ENCODE data around the gene TMEM145. TPM values are rescaled to one million over a fixed set of nuclear protein-coding genes. Genes with fewer than 3 reads are reported as not detected.

Gene TMEM145
- total and polyA plus RNA-seq, 10 of the 15 experiments (the other 5 are each of a cell fraction or from before 2014, with no cell fraction given), result 0.04 to 0.97 (median 0.16) TPM; not detected in 4

DNA sequence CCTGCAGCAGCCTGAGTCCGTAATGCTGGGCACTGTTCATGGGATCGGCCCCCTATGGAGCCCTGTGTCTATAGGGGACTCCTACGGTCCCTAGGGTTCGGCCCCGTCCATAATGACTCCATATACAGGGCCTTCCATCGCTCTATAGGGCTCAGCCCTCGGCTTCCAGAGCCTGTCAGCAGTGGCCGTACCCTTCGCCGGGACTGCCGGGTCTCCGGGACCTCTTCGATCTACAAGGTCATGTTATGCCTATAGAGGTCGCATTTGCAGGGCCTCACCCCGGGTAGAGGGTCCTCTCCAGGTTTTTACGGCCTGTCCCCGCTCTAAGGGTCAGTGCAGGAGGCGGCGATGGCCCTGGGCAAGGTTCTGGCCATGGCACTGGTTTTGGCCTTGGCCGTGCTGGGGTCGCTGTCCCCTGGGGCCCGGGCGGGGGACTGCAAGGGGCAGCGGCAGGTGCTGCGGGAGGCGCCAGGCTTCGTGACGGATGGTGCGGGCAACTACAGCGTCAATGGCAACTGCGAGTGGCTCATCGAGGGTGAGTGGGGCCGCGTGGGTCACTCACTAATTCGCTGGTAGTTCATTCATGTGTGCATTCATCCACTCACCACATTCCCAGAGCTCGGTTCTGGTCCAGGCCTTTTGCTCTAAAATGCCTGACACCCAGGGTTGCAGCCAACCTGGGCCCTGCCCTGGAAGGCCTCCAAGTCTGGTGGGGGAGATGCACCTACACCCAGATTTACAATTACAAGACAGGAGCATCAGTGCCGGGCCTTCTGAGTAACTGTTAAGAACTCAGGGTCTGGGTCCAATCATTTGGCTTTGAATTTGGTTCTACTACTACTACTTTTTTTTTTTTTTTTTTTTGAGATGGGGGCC, 13.0 kb downstream of the TMEM145 start:
- H3K4me2 ChIP-seq (ENCODE audit: control insufficient read depth, insufficient read depth), result peak overlapping the region; percentile 91
- peak overlapping the region; percentile 57 for H3K27ac ChIP-seq (ENCODE audit: control insufficient read depth, insufficient read depth)
- peaks cover 3 to 4% of the 10 kb centered on the region in 2 experiments; a peak in 2 of 4 replicates for H3K27me3 ChIP-seq (replicated peaks in 1 of 2; ENCODE audit: control insufficient read depth in 2 of 2, insufficient read depth in 2 of 2, low read length in 1 of 2)
- in situ Hi-C loops (cut with MboI) (no loop called here), intact Hi-C loops (cut with micrococcal nuclease; ENCODE audit: unreplicated experiment) (loop anchor here (1.0 to 10.0 kb wide), 4 partner anchors 71 to 221 kb away; no protein-coding TSS in a partner anchor)
- peak overlapping the region; percentile 95 for H2AFZ ChIP-seq (ENCODE audit: control insufficient read depth, low read depth, low read length)
- CTCF ChIA-PET, result interaction anchor here (1.3 to 2.9 kb wide), 2 partner anchors 15 to 75 kb away, joined by 3 to 11 read pairs; no protein-coding TSS in a partner anchor
- BruUV-seq (replicated peaks), result TSS peak; percentile 88
- 5% methylated on average over 37 of the region's 37 CpGs for WGBS (ENCODE audit: insufficient coverage, insufficient replicate concordance, low lambda C conversion rate, missing lambda C conversion rate)
- RAD21 ChIA-PET (ENCODE audit: unreplicated experiment), result interaction anchor here (0.7 kb wide), 1 partner anchor 75 kb away, joined by 3 read pairs; no protein-coding TSS in a partner anchor
- no peaks in the 10 kb centered on the region for H3K36me3 ChIP-seq (ENCODE audit: control insufficient read depth in 2 of 2, insufficient read depth in 2 of 2, low read length in 1 of 2)
- DNase-seq (ENCODE audit: low read depth, low spot score) (no peak), ATAC-seq (peak; percentile 43), FAIRE-seq (peak; percentile 62)
- H3K9me3 ChIP-seq (replicated peaks; ENCODE audit: control insufficient read depth, insufficient read depth, low read length), result no peaks in the 10 kb centered on the region
- SMC1A ChIA-PET (ENCODE audit: uncharacterized antibody, unreplicated experiment), result no interaction called here
- H3K4me3 ChIP-seq, result peak overlapping the region; percentile 93
- peaks cover 7% of the 10 kb centered on the region for H3K4me1 ChIP-seq (ENCODE audit: control insufficient read depth, insufficient read depth, low read length)
- POLR2A ChIA-PET, result interaction anchor here (0.7 to 1.0 kb wide), 2 partner anchors 250 to 314 kb away, joined by 3 read pairs; partner anchors contain the start of gene ZNF574
- H3K79me2 ChIP-seq (ENCODE audit: control insufficient read depth, insufficient read depth, low read length), result peaks cover 13% of the 10 kb centered on the region
- H3K9ac ChIP-seq (ENCODE audit: control insufficient read depth, insufficient read depth, low read length), result peak overlapping the region; percentile 92
- peak; percentile 79 for TF ChIP-seq NR2F1 (conservative IDR thresholded peaks at IDR 0.05)
- TF ChIP-seq, protein P1, sequence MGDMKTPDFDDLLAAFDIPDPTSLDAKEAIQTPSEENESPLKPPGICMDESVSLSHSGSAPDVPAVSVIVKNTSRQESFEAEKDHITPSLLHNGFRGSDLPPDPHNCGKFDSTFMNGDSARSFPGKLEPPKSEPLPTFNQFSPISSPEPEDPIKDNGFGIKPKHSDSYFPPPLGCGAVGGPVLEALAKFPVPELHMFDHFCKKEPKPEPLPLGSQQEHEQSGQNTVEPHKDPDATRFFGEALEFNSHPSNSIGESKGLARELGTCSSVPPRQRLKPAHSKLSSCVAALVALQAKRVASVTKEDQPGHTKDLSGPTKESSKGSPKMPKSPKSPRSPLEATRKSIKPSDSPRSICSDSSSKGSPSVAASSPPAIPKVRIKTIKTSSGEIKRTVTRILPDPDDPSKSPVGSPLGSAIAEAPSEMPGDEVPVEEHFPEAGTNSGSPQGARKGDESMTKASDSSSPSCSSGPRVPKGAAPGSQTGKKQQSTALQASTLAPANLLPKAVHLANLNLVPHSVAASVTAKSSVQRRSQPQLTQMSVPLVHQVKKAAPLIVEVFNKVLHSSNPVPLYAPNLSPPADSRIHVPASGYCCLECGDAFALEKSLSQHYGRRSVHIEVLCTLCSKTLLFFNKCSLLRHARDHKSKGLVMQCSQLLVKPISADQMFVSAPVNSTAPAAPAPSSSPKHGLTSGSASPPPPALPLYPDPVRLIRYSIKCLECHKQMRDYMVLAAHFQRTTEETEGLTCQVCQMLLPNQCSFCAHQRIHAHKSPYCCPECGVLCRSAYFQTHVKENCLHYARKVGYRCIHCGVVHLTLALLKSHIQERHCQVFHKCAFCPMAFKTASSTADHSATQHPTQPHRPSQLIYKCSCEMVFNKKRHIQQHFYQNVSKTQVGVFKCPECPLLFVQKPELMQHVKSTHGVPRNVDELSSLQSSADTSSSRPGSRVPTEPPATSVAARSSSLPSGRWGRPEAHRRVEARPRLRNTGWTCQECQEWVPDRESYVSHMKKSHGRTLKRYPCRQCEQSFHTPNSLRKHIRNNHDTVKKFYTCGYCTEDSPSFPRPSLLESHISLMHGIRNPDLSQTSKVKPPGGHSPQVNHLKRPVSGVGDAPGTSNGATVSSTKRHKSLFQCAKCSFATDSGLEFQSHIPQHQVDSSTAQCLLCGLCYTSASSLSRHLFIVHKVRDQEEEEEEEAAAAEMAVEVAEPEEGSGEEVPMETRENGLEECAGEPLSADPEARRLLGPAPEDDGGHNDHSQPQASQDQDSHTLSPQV (IDR thresholded peaks at IDR 0.05), result no peak
- TF ChIP-seq, protein P2, sequence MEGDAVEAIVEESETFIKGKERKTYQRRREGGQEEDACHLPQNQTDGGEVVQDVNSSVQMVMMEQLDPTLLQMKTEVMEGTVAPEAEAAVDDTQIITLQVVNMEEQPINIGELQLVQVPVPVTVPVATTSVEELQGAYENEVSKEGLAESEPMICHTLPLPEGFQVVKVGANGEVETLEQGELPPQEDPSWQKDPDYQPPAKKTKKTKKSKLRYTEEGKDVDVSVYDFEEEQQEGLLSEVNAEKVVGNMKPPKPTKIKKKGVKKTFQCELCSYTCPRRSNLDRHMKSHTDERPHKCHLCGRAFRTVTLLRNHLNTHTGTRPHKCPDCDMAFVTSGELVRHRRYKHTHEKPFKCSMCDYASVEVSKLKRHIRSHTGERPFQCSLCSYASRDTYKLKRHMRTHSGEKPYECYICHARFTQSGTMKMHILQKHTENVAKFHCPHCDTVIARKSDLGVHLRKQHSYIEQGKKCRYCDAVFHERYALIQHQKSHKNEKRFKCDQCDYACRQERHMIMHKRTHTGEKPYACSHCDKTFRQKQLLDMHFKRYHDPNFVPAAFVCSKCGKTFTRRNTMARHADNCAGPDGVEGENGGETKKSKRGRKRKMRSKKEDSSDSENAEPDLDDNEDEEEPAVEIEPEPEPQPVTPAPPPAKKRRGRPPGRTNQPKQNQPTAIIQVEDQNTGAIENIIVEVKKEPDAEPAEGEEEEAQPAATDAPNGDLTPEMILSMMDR (IDR thresholded peaks at IDR 0.05 in 2 of 3, conservative IDR thresholded peaks at IDR 0.05 in 1 of 3; ENCODE audit: control insufficient read depth in 2 of 3, extremely low read depth in 1 of 3, insufficient read depth in 1 of 3, low read depth in 3 of 3, low read length in 3 of 3), result peak; percentile 10 to 31 (median 30); a peak in 5 of 6 replicates
- TF ChIP-seq GATAD2B (conservative IDR thresholded peaks at IDR 0.05; ENCODE audit: low read depth), result 0 out of 2 replicates have a peak, but pooled peaks have one; percentile 20
- TF ChIP-seq MEF2B (IDR thresholded peaks at IDR 0.05; ENCODE audit: partially characterized antibody, poor library complexity, severe bottlenecking), result peak; percentile 36
- peak in 1 of 2 experiments; percentile 38; a peak in 1 of 4 replicates for TF ChIP-seq BHLHE40 (IDR thresholded peaks at IDR 0.05; ENCODE audit: borderline replicate concordance in 1 of 2, low read depth in 2 of 2, low read length in 1 of 2)
- H4K20me1 ChIP-seq (ENCODE audit: control insufficient read depth, insufficient read depth), result no peaks in the 10 kb centered on the region

Data from GM12878 (cell line).